Stomach (tissue), 9 donors: Measurements from ENCODE around the gene P2RY8. TPM values are rescaled to one million over a fixed set of nuclear protein-coding genes. Genes with fewer than 3 reads are reported as not detected.

ENCODE experiments used
- DNase-seq, 2 donors: peaks; one replicate each; pipeline versions ENCODE4 v3.0.0 to v3.0.0-alpha.2; 2013 to 2019
- H3K27ac ChIP-seq, 5 donors: fragments of 200-600 bp in 4 of 5; sonication (generic) in 4 of 5; one replicate each; pipeline ENCODE4 v1.5.1; 2013 to 2019; ENCODE audit warnings: mild to moderate bottlenecking in 1 of 5, moderate library complexity in 1 of 5
- H3K27me3 ChIP-seq, 3 donors: fragments of 200-600 bp; sonication (generic); one replicate each; pipeline ENCODE4 v1.5.1; 2017 to 2019; ENCODE audit warnings: mixed run types in 1 of 3
- H3K36me3 ChIP-seq, 4 donors: fragments of 200-600 bp; sonication (generic); 1 replicate in 3 of 4; 2 replicates in 1 of 4; pipeline ENCODE4 v1.5.1; 2016 to 2019
- H3K4me1 ChIP-seq, 4 donors: fragments of 200-600 bp; sonication (generic); one replicate each; pipeline ENCODE4 v1.5.1; 2016 to 2019
- H3K4me3 ChIP-seq, 4 donors: fragments of 200-600 bp; sonication (generic) in 3 of 4; one replicate each; pipeline ENCODE4 v1.5.1; 2016 to 2019; ENCODE audit warnings: mild to moderate bottlenecking in 1 of 4
- H3K9me3 ChIP-seq, 4 donors: fragments of 200-600 bp; sonication (generic); one replicate each; pipeline ENCODE4 v1.5.1; 2016 to 2019
- EP300 ChIP-seq: sonication (generic); formaldehyde crosslinking; IDR thresholded peaks from one replicate; pipeline ENCODE4 v1.6.1; 2017; ENCODE audit warnings: antibody characterized with exemption
- POLR2A ChIP-seq, 4 donors: fragments of 450-650 bp; IDR thresholded peaks; one replicate each; pipeline ENCODE4 v1.6.1; 2016; ENCODE audit warnings: antibody characterized with exemption in 4 of 4, control low read depth in 2 of 4, mild to moderate bottlenecking in 1 of 4, moderate library complexity in 1 of 4
- POLR2AphosphoS5 ChIP-seq, 3 donors: sonication (generic); formaldehyde crosslinking; IDR thresholded peaks; one replicate each; pipeline ENCODE4 v1.6.1; 2016; ENCODE audit warnings: antibody characterized with exemption in 3 of 3
- WGBS, 5 donors: extraction: QIAGEN DNeasy Blood & Tissue Kit in 3 of 5; methylation state at CpG; one replicate each; pipeline versions ENCODE4 v1.1.5 to v1.1.7; 2013 to 2018; 5-methylcytosine and 5-hydroxymethylcytosine counted together
- intact Hi-C: fragments of 100-400 bp; cut with DNase I; formaldehyde crosslinking; loops from one replicate; pipeline ENCODE4 v1.15.1; 2023; ENCODE audit warnings: low total_unique reads
- polyA plus RNA-seq, 3 donors: library from polyadenylated mRNA; stranded (reverse); fragments of 200-250 nt; gene quantifications; one replicate each; pipeline ENCODE4 v1.2.3, GENCODE V29; 2013
- total RNA-seq, 5 donors: library from RNA; depleted of rRNA; stranded (reverse); fragments of >200 nt; gene quantifications; one replicate each; pipeline versions ENCODE4 v1.1.0 to v1.2.3, GENCODE V29; 2014 to 2016
- TF ChIP-seq, protein P1 (sequence below), 7 experiments: fragments of 450-650 bp in 4 of 7; fragments of 200-600 bp in 3 of 7; sonication (generic) in 3 of 7; IDR thresholded peaks; one replicate each; pipeline ENCODE4 v1.5.1; 2016 to 2019; ENCODE audit warnings: antibody characterized with exemption in 7 of 7, control low read depth in 2 of 7, mild to moderate bottlenecking in 1 of 7
- donor health status: healthy with polysubstance abuse.
- donor health status: Bipolar disorder and iron deficiency.
- donor health status: healthy.

Gene P2RY8
- total and polyA plus RNA-seq, 8 donors = 0.31 to 3.3 (median 1.3) TPM; not detected in 2

DNA sequence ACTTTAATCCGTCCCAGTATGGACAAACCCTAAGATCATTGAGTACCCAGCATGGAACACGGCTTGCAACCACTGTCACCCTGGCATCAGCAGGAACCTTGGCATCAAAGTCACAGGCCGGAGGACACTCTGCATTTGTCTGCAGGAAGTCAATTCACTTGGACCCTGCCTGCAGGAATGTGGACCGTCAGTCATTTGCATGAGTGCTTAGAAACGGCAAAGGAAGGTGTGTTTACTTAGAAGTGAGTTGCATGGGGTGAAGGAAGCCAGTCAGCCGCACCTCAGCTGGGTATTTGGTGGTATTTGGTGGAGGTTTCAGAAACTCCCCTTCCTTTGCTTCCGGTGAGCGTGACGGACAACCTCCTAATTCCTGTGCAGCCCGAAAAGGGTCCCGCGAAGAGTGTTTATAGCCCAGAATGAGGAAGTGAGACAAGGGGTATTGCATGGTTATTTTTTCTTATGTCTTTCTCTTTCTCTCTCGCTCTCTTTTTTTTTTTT is 15.5 kb downstream of the P2RY8 start:
- Histone ChIP-seq H3K9me3 (peaks cover 6 to 32% (median 17%) of the 10 kb centered on the region in 4 donors), H3K36me3 (no peaks in the 10 kb centered on the region), H3K27me3 (no peaks in the 10 kb centered on the region), H3K4me1 (no peaks in the 10 kb centered on the region), H3K4me3 (no peak overlapping the region), H3K27ac (peak overlapping the region in 1 of 5 donors; percentile 32)
- TF ChIP-seq POLR2AphosphoS5 (IDR thresholded peaks at IDR 0.05) = no peak
- no peak for TF ChIP-seq POLR2A (IDR thresholded peaks at IDR 0.05)
- TF ChIP-seq, protein P1, sequence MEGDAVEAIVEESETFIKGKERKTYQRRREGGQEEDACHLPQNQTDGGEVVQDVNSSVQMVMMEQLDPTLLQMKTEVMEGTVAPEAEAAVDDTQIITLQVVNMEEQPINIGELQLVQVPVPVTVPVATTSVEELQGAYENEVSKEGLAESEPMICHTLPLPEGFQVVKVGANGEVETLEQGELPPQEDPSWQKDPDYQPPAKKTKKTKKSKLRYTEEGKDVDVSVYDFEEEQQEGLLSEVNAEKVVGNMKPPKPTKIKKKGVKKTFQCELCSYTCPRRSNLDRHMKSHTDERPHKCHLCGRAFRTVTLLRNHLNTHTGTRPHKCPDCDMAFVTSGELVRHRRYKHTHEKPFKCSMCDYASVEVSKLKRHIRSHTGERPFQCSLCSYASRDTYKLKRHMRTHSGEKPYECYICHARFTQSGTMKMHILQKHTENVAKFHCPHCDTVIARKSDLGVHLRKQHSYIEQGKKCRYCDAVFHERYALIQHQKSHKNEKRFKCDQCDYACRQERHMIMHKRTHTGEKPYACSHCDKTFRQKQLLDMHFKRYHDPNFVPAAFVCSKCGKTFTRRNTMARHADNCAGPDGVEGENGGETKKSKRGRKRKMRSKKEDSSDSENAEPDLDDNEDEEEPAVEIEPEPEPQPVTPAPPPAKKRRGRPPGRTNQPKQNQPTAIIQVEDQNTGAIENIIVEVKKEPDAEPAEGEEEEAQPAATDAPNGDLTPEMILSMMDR (IDR thresholded peaks at IDR 0.05) = no peak
- no peak for TF ChIP-seq EP300
- intact Hi-C loops = no loop called here
- DNase-seq = peak in 1 of 2 donors; percentile 66
- WGBS, 5 donors = 45 to 59% (median 51%) methylated on average over 13 of the region's 13 CpGs

DNA sequence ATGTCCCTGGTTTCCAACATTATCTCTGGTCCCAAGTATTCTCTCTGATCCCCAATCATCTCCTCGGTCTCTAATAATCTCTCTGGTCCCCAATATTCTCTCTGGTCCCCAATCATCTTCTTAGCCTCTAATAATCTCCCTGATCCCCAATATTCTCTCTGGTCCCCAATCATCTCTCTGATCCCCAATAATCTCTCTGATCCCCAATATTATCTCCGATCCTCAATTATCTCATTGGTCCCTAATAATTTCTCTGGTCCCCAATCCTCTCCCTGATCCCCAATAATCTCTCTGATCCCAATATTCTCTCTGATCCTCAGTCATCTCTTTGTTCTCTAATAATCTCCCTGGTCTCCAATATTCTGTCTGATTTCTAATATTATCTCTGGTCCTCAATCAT is 16.6 kb downstream of the P2RY8 start:
- no peak for DNase-seq
- intact Hi-C loops = no loop called here
- WGBS, 5 donors = 58 to 88% (median 68%) methylated on average over 2 of the region's 2 CpGs

DNA sequence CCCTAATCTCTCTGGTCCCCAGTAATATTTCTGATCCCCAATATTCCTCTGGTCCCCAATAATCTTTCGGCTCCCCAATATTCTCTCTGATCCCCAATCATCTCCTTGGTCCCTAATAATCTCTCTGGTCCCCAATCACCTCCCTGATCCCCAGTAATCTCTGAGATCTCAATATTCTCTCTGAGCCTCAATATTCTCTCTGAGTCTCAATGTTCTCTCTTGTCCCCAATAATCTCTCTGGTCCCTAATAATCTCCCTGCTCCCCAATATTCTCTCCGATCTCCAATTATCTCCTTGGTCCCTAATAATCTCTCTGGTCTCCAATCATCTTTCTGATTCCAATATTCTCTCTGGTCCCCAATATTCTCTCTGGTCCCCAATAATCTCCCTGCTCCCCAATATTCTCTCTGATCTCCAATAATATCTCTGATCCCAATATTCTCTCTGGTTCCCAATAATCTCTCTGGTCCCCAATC is 17.9 kb downstream of the P2RY8 start:
- Histone ChIP-seq H3K4me1 (no peaks in the 10 kb centered on the region), H3K36me3 (no peaks in the 10 kb centered on the region), H3K9me3 (peaks cover 6 to 32% (median 17%) of the 10 kb centered on the region in 4 donors), H3K27ac (no peak overlapping the region), H3K4me3 (no peak overlapping the region), H3K27me3 (no peaks in the 10 kb centered on the region)
- intact Hi-C loops = no loop called here
- WGBS, 5 donors = 92 to 100% (median 94%) methylated on average over 2 of the region's 2 CpGs
- TF ChIP-seq POLR2A (IDR thresholded peaks at IDR 0.05) (no peak), EP300 (no peak), POLR2AphosphoS5 (IDR thresholded peaks at IDR 0.05) (no peak)
- TF ChIP-seq, protein P1 (IDR thresholded peaks at IDR 0.05) = no peak
- no peak for DNase-seq

More for the DNA sequence above, 16.6 kb downstream of the P2RY8 start:
- Histone ChIP-seq H3K4me1 (no peaks in the 10 kb centered on the region), H3K4me3 (no peak overlapping the region), H3K27me3 (no peaks in the 10 kb centered on the region), H3K36me3 (no peaks in the 10 kb centered on the region), H3K27ac (no peak overlapping the region), H3K9me3 (peaks cover 6 to 32% (median 17%) of the 10 kb centered on the region in 4 donors)
- TF ChIP-seq POLR2A (IDR thresholded peaks at IDR 0.05) (no peak), EP300 (no peak), POLR2AphosphoS5 (IDR thresholded peaks at IDR 0.05) (no peak)
- TF ChIP-seq, protein P1 (IDR thresholded peaks at IDR 0.05) = no peak

DNA sequence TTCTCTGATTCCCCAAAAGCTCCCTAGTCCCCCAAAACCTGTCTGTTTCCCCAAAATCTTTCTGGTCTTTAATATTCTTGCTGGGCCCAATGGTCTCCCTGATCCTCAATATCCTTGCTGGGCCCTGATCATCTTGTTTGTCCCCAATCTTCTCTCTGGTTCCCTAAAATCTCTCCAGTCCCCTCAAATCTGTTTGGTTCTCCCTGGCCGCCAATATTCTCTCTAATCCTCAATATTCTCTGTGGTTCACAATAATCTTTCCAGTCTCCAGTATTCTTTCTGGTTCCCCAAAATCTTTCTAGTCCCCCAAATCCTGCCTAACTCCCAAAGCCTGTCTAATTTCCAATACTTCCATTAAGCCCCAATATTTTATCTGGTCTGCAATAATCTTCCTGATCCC is 18.5 kb downstream of the P2RY8 start:
- DNase-seq = no peak
- no peaks in the 10 kb centered on the region for H3K36me3 ChIP-seq
- peaks cover 6 to 32% (median 17%) of the 10 kb centered on the region in 4 donors for H3K9me3 ChIP-seq
- no peaks in the 10 kb centered on the region for H3K27me3 ChIP-seq
- intact Hi-C loops = no loop called here
- TF ChIP-seq, protein P1 (IDR thresholded peaks at IDR 0.05) = no peak
- no peak for TF ChIP-seq POLR2A (IDR thresholded peaks at IDR 0.05)
- no peak for TF ChIP-seq EP300
- no peak for TF ChIP-seq POLR2AphosphoS5 (IDR thresholded peaks at IDR 0.05)
- no peaks in the 10 kb centered on the region for H3K4me1 ChIP-seq
- H3K27ac ChIP-seq = no peak overlapping the region
- 94 to 98% (median 95%) methylated on average over 1 of the region's 1 CpG for WGBS, 5 donors
- H3K4me3 ChIP-seq = no peak overlapping the region
